ENCODE data around the gene MEF2C. TPM values are rescaled to one million over a fixed set of nuclear protein-coding genes. Genes with fewer than 3 reads are reported as not detected.

The MEF2C gene
- total and polyA plus RNA-seq, 2 of the 13 experiments (the other 11 are each of a cell fraction or from before 2014, with no cell fraction given): 0.02 TPM; not detected in 1

DNA sequence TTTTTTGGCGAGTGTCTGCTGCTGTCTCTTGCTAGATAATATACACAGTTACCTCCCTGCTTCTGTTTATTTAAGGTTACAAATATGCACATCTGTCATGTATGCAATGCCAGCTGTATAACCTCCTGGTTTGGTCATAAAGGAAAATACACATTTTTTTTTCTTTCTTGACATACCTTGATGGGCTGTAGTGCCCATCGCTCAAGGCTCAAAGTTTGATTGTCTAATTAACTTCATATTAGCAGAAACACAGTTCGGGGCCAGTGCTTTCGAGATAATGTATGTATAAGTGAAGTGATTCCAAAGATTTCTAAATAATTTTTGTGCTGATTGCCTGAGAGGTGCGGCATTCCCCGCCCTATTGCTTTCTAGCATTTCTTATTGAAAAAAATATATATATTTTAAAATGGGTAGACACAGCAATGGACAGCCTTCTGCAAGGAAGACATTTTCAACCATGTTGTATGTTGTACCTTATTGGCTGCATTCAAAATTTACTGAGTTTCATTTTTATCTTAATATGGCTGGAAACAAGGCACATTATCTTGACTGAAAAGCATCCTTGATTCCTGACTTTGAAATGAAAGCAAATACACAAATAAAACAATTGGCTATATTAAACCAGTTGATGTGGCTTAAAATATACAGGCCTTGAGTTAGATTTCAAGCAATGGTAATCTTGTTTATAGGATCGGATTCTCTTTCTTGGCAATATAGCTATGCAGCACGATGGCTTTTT is 206.2 kb downstream of the MEF2C start:
- ChIA-PET POLR2A (no interaction called here), CTCF (ENCODE audit: low intra/inter-chr PET ratio, low total read pairs) (no interaction called here)
- Histone ChIP-seq H3K9me3 (ENCODE audit: low read length) (no peaks in the 10 kb centered on the region), H3K9ac (ENCODE audit: insufficient read depth, low read depth, low read length) (no peak overlapping the region), H4K20me1 (ENCODE audit: insufficient read depth, low read length) (no peaks in the 10 kb centered on the region), H2AFZ (ENCODE audit: low read length) (no peak overlapping the region), H3K4me3 (replicated peaks in 1 of 3; ENCODE audit: insufficient read depth in 1 of 3, low read depth in 2 of 3, low read length in 3 of 3) (no peak overlapping the region), H3K27me3 (ENCODE audit: control insufficient read depth in 1 of 2, insufficient read depth in 2 of 2, low read length in 2 of 2) (peaks cover 2 to 66% of the 10 kb centered on the region in 2 experiments; a peak in 4 of 5 replicates), H3K27ac (ENCODE audit: extremely low read length, insufficient read depth, low read length) (no peak overlapping the region), H3K4me2 (ENCODE audit: low read depth, low read length) (no peak overlapping the region), H3K79me2 (ENCODE audit: insufficient read depth, low read length) (no peaks in the 10 kb centered on the region), H3K36me3 (replicated peaks in 1 of 2; ENCODE audit: control insufficient read depth in 1 of 2, insufficient read depth in 2 of 2, low read length in 2 of 2) (no peaks in the 10 kb centered on the region), H3K4me1 (ENCODE audit: insufficient read depth, low read length) (no peaks in the 10 kb centered on the region)
- TF ChIP-seq SYNCRIP (IDR thresholded peaks at IDR 0.05; ENCODE audit: insufficient read depth, low read depth, low read length) (no peak), SRSF9 (IDR thresholded peaks at IDR 0.05; ENCODE audit: borderline replicate concordance, insufficient read depth, low read depth, low read length, poor library complexity, severe bottlenecking) (no peak), ZNF44 (CRISPR knock-in tag; IDR thresholded peaks at IDR 0.05) (no peak), ZNF124 (CRISPR knock-in tag; IDR thresholded peaks at IDR 0.05) (no peak), ZBTB7A (CRISPR knock-in tag; IDR thresholded peaks at IDR 0.05) (no peak)
- TF ChIP-seq, protein P1, sequence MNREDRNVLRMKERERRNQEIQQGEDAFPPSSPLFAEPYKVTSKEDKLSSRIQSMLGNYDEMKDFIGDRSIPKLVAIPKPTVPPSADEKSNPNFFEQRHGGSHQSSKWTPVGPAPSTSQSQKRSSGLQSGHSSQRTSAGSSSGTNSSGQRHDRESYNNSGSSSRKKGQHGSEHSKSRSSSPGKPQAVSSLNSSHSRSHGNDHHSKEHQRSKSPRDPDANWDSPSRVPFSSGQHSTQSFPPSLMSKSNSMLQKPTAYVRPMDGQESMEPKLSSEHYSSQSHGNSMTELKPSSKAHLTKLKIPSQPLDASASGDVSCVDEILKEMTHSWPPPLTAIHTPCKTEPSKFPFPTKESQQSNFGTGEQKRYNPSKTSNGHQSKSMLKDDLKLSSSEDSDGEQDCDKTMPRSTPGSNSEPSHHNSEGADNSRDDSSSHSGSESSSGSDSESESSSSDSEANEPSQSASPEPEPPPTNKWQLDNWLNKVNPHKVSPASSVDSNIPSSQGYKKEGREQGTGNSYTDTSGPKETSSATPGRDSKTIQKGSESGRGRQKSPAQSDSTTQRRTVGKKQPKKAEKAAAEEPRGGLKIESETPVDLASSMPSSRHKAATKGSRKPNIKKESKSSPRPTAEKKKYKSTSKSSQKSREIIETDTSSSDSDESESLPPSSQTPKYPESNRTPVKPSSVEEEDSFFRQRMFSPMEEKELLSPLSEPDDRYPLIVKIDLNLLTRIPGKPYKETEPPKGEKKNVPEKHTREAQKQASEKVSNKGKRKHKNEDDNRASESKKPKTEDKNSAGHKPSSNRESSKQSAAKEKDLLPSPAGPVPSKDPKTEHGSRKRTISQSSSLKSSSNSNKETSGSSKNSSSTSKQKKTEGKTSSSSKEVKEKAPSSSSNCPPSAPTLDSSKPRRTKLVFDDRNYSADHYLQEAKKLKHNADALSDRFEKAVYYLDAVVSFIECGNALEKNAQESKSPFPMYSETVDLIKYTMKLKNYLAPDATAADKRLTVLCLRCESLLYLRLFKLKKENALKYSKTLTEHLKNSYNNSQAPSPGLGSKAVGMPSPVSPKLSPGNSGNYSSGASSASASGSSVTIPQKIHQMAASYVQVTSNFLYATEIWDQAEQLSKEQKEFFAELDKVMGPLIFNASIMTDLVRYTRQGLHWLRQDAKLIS (CRISPR knock-in tag; IDR thresholded peaks at IDR 0.05): no peak
- TF ChIP-seq, protein P2, sequence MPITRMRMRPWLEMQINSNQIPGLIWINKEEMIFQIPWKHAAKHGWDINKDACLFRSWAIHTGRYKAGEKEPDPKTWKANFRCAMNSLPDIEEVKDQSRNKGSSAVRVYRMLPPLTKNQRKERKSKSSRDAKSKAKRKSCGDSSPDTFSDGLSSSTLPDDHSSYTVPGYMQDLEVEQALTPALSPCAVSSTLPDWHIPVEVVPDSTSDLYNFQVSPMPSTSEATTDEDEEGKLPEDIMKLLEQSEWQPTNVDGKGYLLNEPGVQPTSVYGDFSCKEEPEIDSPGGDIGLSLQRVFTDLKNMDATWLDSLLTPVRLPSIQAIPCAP (CRISPR knock-in tag; IDR thresholded peaks at IDR 0.05; ENCODE audit: low read depth): no peak
- DNase-seq (ENCODE audit: low spot score): no peak
- 11% methylated on average over 8 of the region's 8 CpGs for WGBS (ENCODE audit: low lambda C conversion rate)
- in situ Hi-C loops (cut with HindIII; ENCODE audit: extremely low pct_ligation_motif_present, low pct_unique_long_range_greater_than_20kb) (loop anchor here (5.0 to 25.0 kb wide), 2 partner anchors 535 to 1265 kb away; partner anchors contain the start of gene CCNH), intact Hi-C loops (cut with micrococcal nuclease; ENCODE audit: unreplicated experiment) (no loop called here)
- no peak for ATAC-seq
- no peak for FAIRE-seq
- no TSS peak for BruUV-seq (replicated peaks)
